NCI-H748 treated with DMSO at 0.1 percent for 48 hours (cell line): Measurements from ENCODE around the gene GPC2.
A peak's percentile ranks its signal among the peaks of the same experiment; 100 is the strongest.
"Not testable (repeated sequence)": the region's sequence is repeated elsewhere in the genome, so short reads cannot be mapped to it uniquely, and the experiment has no call there.

Source experiments
- DNase-seq: peaks from one replicate; lab custom pipeline; 2025; lab: John Stamatoyannopoulos, UW

GPC2 gene

DNA sequence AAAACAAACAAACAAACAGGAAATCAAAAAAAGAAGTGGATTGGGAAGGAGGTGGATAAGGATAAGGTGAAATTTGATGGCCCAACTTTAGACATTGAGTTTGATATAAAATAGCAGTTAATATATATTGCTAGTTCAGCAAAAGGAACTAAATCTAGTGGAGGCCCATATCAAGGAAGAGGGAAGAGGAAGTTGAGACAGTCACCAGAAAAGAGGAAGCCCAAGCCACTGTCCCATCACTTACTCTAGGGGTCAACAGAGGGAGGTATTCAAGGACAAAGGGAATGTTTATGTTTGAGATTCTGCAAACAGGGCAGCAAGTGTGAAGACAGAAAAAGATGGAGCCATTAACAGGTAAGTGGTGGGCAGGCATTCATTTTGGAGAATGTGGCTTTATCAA, 24.8 kb downstream of the GPC2 start:
- DNase-seq, result no peak

DNA sequence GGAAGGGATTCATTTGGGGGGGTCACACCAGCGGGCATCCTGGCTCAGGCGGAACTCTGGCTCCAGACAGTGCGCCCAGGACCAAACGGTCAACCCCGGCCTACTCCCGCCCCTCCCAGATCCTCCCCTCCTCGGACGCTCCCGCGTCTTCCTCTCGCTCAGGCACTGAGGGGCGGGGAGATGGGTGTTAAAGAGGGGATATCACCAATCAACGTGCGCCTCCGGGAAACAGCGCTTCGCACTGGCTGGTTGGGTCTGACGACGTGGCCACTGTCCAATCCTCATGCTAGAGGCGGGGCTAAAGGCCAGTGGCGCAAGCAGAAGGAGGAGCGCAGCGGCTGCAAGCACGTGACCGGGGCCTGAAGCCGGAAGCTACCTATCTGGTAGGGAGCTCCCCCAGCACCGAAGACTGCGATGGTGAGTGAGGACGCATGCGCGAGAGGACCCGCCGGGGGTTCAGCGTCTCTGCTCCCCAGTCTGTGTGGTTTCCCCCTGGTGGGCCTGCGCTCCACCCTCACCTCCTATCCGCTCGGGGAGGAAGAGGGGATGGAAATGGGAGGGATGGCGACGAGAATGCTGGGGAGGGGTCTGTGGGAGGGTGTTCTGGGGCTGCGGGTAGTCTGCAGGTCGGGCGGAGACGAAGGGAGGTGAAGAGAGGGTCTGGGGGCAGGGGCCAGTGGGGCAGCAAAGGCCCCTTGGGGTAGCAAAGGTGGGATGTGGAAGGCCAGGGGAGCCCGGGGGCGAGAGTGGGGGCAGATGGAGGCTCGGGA, 28.4 kb downstream of the GPC2 start, which contains the start of gene LAMTOR4:
TSS of gene LAMTOR4 (plus strand) at position 360 of the 770 bp plus-strand sequence. CDS start at position 415, 55 bp downstream.
- DNase-seq, result peak; percentile 96

DNA sequence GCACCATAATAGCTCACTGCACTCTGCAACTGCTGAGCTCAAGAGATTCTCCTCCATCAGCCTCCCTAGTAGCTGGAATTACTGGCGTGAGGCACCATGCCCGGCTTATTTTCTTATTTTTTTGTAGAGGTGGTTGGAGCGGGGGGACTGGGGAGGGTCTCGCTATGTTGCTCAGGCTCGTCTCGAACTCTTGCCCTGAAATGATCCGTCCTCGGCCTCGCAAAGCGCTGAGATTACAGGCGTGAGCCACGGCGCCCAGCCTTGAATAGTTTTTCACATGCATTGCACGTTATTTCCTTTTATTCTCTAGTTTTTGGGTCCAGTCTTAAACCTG, 29.0 kb downstream of the GPC2 start:
- no peak for DNase-seq

DNA sequence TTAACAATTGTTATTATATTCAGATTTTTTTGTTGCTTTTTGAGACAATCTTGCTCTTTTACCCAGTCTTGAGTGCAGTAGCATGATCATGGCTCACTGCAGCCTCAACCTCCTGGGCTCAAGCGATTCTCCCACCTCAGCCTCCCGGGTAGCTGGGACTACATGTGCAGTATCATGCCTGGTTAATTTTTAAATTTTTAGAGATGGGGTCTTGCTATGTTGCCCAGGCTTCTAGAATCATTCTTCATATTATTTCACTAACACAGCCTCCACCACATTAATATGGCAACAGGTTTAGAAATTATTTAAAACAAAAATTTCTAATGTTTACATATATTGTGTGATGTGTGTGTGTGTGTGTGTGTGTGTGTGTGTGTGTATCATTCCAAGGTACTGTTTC, 29.9 kb downstream of the GPC2 start:
- DNase-seq, result no peak

DNA sequence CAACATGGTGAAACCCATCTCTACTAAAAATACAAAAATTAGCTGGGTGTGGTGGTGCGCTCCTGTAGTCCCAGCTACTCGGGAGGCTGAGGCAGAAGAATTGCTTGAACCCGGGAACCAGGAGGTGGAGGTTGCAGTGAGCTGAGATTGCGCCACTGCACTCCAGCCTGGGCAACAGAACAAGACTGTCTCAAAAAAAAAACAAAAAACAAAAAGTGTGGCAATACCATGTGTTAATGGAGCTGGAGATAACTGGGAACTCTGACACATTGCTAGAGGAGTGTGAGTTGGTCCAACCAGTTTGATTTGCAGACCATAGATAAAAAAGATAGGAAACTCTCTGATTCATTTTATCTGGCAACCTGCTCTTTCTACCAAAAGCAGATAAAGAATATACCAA, 30.8 kb downstream of the GPC2 start:
- DNase-seq, result not testable (repeated sequence)

DNA sequence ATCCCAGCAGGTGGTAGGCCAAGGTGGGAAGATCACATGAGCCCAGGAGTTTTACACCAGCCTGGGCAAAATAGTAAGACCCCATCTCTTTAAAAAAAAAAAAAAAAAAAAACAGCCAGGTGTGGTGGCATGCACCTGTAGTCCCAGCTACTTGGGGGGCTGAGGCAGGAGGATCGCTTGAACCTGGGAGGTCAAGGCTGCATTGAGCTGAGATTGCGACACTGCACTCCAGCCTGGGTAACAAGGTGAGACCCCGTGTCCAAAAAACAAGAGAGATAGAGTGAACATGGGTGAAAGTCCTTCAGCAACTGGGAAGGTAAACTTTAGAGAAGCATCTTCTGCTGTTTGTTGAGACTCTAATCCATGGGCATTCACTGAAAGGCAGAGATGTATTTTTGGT, 34.7 kb downstream of the GPC2 start:
- DNase-seq, result no peak

DNA sequence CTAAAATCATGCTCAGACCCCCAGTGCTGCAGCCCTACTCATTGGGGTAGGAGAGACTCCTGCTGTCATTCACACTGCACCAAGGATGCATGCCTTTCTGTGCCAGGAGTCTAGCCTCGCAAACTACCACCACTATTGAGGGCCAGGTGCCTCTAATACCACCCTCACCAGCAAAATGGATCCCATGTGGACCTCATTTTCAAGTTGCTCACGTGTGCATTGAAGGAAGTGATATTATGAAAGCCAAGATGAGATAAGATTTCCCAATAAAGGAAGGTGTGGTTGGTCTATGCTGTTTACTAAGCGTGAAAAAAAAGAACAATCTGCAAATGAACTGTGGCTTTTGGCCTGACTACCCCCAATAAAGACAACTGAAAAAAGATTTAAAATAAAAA, 35.6 kb downstream of the GPC2 start:
- no peak for DNase-seq

DNA sequence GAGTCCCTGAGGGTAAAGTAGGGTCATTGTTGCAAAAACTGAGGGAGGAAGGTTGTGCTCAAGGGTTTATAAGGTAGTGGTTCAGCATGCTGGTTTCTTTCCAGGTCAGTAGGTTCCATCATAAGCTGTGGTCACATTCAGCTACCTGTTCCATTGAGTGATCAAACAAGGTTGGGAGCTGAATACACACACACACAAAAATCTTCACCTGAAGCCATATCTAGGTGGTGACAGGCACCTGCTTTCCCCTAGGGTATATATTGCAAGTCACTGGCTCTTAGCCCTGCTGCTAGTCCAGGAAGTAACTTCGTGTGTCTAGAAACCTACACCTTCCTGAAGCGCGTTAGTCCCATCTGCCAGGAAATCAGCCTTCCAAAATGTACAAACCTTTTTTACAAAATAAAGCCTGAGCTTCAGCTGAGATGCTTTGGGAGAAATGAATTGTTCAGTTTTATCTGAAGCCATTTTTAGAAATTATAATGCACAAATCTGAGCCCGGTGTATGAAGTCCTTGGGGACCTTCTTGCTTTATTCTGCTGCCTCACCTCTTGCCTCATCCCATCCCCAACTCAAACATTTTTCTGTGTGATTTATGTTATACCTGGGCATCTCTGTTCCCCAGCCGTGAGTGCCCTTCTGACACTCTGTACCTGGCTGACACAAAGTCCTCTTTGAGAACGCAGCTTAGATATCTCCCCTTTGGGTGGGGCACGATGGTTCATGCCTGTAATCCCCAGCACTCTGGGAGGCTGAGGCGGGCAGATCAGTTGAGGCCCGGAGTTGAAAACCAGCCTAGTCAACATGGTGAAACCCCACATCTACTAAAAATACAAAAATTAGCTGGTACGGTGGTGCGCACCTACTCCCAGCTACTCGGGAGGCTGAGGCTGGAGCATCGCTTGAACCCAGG, 39.1 kb downstream of the GPC2 start:
- DNase-seq, result no peak

DNA sequence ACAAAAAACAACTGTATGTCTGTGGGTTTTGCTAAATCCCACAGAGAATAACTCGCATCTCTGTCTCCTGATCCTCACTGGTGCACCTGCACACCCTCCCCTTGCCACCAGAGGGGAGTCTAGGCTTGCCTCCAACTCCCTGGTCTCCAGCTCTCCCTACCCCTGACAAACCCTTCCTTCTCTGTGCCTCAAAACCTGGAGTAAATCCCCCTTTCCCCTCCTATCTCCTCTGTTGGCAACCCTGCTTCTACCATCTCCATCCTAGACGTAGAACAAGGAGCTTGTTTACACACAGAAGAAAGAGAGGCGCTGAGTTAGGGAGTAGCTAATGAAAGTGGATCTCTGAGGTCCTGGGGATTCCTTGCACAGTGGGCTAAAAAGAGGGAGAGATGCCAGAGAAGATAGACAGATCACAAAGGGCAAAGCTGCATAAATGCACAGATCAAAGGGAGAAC, 44.5 kb downstream of the GPC2 start:
- peak; percentile 73 for DNase-seq

DNA sequence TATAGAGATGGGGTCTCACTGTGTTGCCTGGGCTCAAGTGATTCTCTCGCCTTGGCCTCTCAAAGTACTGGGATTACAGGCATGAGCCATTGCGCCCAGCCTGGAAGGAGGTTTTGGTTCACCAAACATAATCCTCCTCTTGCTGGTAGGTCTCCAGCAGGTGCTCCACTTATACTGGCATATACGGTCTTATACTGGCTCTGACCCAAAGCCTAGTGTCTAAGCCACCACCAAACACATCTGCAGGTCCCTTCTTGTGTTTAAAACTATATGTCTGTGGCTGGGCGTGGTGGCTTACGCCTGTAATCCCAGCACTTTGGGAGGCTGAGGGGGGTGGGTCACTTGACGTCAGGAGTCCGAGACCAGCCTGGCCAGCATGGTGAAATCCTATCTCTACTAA, 45.1 kb downstream of the GPC2 start:
- DNase-seq, result no peak

DNA sequence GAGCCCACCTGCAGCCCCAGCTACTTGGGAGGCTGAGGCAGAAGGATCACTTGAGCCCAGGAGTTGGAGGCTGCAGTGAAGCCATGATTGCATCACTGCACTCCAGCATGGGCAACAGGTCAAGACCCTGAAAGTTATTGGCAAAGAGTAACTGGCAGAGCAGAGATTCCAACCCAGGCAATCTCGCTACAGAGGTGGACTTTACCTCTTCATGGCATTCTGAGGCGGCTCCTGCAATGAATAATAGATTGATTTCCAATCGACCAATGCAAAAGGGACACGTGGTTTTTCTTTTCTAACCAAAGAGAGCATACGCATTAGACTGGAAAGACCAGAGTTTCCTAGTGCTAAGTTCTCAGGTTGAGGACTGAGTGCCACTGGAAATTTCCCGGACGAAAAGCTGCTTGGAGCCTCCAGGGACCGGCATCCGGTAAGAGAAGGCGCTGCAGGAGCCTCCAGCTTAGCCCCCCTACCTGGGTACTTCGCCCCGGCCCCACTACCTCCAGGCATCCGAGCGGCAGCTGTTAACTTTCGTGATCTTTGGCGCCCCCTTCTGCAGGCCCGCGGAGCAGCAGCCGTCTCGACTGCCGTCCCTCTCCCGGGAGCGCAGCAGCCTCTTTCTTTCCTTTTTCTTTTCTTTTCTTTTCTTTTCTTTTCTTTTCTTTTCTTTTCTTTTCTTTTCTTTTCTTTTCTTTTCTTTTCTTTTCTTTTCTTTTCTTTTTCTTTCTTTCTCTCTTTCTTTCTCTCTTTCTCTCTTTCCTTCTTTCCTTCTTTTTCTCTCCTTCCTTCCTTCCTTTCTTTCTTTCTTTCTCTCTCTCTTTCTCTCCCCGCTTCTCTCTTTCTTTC, 46.4 kb downstream of the GPC2 start:
- peak; percentile 67 for DNase-seq

DNA sequence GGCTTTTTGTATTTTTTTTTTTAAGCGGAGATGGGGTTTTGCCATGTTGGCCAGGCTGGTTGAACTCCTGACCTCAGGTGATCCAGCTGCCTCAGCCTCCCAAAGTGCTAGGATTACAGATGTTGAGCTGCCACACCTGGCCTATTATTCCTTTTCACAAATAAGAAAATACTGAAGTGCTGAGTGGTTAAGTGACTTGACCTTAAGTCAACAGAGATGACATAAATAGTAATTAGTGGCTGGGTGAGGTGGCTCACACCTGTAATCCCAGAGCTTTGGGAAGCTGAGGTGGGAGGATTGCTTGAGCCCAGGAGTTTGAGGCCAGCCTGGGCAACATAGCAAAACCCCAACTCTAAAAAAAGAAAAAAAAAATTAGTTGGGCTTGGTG, 47.0 kb downstream of the GPC2 start:
- peak; percentile 6 for DNase-seq

DNA sequence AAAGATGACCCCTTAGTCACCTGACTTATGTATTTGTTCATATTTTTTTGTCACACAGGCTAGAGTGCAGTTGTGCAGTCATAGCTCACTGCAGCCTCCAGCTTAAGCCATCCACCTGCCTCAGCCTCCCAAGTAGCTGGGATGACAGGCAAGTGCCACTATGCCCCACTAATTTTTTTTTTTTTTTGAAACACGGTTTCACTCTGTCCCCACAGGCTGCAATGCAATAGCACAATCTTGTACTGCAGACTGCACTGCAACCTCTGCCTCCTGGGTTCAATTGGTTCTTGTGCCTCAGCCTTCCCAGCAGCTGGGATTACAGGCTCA, 48.6 kb downstream of the GPC2 start:
- no peak for DNase-seq

DNA sequence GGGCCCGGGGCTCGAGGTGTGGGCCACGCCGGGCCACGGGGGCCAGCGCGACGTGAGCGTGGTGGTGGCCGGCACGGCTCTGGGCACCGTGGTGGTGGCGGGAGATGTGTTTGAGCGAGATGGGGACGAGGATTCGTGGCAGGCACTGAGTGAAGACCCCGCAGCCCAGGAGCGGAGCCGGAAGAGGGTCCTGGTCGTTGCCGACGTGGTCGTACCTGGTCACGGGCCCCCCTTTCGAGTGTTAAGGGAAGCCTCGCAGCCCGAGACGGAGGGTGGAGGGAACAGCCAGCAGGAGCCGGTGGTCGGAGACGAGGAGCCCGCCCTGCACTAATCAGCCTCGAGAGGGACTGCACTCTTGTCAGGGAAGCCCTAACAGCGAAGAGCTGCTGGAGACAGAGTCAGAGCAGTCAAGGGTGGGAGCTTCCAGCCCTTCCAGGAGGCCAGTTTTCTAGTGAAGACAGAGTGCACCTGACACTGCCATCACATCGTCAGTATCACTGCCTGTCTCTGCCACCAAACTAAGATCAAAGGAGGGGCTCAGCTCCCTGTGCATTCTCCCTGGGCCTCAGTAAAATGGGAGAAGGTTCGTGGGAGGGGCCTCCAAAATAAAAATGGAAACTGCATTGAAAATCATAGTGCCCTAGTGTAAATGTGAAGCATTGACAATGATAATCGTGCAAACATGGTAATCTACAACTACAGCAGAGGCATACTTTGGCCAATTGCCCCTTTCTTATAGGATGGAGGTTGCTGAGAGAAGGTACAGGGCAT, 49.1 kb downstream of the GPC2 start:
- DNase-seq, result no peak

DNA sequence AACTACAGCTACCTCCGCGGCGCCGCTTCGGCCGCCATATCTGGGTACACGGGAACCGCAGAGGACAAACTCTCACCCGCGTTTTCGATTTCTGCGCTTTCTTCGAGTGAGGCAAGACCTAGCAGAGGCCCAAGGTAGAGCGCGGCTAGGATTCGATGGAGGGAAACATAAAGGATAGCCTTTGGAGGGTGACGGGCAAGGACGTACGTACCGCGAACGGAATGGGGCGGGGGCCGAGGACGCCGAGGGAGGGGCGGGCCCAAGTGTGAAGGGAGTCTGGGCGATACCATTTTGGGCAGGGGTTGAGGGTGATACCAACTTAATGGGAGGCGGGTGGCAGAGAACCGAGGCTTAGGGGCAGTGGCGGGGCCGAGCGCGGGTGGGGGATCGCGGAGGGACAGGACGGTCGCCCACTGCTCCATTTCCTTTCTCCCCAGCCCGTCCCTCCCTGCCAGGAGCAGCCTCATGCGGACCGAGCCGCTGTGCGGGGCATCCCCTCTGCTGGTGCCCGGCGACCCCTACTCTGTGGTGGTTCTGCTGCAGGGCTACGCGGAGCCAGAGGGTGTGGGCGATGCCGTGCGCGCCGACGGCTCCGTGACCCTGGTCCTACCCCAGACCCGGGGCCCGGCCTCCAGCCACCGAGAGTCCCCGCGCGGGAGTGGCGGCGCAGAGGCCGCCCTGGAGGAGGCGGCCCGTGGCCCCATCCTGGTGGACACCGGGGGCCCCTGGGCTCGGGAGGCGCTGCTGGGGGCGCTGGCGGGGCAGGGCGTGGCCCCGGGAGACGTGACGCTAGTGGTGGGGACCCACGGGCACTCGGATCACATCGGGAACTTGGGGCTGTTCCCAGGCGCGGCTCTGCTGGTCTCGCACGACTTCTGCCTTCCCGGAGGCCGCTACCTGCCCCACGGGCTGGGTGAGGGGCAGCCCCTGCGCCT, 50.0 kb downstream of the GPC2 start, which contains the start of gene MBLAC1:
TSS of gene MBLAC1 (plus strand) at position 37 of the 935 bp plus-strand sequence. CDS start at position 466, 429 bp downstream.
- peak; percentile 82 for DNase-seq

DNA sequence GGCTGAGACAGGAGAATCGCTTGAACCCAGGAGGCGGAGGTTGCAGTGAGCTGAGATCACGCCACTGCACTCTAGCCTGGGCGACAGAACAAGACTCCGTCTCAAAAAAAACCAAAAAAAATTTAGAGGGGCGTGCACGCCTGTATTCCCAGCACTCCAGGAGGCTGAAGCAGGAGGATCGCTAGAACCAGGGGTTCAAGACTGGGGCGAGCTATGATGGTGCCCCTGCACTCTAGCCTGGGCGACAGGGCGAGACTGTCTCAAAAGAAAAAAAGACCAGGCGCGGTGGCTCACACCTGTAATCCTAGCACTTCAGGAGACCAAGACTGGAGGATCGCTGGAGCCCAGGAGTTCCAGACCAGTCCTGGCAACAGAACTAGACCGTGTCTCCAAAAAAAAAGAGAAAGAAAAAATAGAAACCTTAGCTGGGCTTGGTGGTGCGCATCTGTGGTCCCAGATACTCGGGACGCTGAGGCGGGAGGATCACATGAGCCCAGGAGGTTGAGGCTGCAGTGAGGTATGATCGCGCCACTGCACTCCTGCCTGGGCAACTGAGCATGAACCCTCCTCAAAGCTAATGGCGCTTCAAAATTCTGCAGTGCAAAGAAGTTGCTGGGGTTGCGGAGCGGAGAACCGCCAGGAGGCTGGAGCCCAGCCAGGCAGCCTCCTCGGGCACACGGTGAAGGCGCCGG, 50.8 kb downstream of the GPC2 start:
- no peak for DNase-seq

DNA sequence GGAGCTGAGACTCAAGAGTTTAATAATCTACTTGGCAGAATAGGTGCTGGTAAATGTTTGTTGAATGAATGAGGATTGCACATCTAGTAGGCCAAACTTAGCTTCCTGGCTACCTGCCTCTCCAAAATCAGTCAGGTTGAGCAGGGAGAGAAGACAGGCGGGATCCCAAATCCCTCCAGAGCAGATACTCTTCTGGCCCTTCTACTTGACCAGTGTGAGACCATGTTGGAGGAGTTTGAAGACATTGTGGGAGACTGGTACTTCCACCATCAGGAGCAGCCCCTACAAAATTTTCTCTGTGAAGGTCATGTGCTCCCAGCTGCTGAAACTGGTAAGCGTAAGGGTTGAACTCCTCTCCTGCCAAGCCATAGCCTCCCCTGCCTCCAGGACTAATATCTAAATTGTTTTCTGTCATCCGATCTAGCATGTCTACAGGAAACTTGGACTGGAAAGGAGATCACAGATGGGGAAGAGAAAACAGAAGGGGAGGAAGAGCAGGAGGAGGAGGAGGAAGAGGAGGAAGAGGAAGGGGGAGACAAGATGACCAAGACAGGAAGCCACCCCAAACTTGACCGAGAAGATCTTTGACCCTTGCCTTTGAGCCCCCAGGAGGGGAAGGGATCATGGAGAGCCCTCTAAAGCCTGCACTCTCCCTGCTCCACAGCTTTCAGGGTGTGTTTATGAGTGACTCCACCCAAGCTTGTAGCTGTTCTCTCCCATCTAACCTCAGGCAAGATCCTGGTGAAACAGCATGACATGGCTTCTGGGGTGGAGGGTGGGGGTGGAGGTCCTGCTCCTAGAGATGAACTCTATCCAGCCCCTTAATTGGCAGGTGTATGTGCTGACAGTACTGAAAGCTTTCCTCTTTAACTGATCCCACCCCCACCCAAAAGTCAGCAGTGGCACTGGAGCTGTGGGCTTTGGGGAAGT, 52.6 kb downstream of the GPC2 start:
- no peak for DNase-seq

DNA sequence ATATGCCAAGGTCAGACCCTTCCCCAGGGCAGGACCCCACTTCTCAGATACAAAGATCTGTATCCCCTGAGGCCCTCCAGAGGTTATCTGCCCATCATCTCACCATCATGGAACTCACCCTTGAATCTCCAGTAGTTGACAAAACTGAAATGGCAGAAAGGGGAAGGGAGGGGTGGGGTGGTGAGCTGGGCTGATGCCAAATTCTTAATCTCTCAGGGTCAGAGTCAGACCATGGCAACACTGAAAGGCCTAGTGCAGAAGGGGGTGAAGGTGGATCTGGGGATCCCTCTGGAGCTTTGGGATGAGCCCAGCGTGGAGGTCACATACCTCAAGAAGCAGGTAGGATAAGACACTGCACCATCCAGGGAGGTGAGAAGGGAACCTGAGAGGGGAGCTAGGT, 54.6 kb downstream of the GPC2 start:
- DNase-seq, result no peak

DNA sequence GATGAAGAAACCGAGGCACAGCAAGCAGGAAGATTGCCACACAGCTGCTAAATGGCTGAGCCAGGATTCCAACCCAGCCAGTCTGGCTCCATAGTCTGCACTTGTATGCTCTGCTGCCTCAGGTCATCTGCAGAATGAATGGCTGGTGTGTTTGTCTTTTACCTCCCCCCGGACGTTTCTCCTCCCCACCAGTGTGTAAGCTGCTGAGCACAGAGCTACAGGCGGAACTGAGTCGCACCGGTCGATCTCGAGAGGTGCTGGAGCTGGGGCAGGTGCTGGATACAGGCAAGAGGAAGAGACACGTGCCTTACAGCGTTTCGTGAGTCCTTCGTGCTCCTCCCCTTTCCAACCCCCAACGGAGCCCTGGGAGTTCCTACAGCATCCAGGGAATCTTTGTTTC, 55.1 kb downstream of the GPC2 start:
- no peak for DNase-seq
